Measurements from ENCODE around the gene APBA3. TPM values are rescaled to one million over a fixed set of nuclear protein-coding genes. Genes with fewer than 3 reads are reported as not detected.

APBA3 gene
- polyA plus RNA-seq, 1 donor (not counting 4 experiments of a cell fraction or from before 2014, with no cell fraction given): 6.7 TPM

DNA sequence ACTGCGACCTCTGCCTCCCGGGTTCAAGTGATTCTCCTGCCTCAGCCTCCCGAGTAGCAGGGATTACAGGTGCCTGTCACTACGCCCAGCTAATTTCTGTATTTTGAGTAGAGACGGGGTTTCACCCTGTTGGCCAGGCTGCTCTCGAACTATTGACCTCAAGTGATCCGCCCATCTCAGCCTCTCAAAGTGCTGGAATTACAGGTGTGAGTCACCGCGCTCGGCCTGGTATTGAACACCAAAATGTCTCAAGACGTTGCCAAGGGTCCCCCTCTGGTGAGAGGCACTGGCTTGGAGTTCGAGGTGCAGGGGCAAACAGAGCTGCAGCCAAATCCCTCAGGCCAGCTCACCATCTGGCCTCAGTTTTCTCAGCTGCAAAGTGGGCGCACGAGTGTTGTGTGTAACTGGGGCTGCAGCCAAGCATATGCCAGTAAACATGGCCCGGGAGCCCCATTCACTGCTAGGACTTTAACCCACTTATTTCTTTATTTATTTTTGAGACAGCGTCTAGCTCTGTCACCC, 45.3 kb downstream of the APBA3 start:
- dilution Hi-C loops (cut with MboI; ENCODE audit: extremely low pct_ligation_motif_present, low sequenced_read_pairs): no loop called here
- Histone ChIP-seq H3K4me1 (ENCODE audit: control insufficient read depth, extremely low read depth, insufficient read depth, low read length) (peaks cover 2% of the 10 kb centered on the region), H3K36me3 (ENCODE audit: control insufficient read depth in 2 of 2, extremely low read depth in 1 of 2, insufficient read depth in 2 of 2, low read length in 2 of 2) (no peaks in the 10 kb centered on the region), H3K27me3 (ENCODE audit: control insufficient read depth, extremely low read depth, insufficient read depth, low read length) (peaks cover 27% of the 10 kb centered on the region), H3K27ac (ENCODE audit: control insufficient read depth, insufficient read depth, low read length) (no peak overlapping the region), H3K9me3 (ENCODE audit: control insufficient read depth, low read depth, low read length) (no peaks in the 10 kb centered on the region), H4K20me1 (ENCODE audit: control insufficient read depth, extremely low read depth, insufficient read depth, low read length) (no peaks in the 10 kb centered on the region), H3K79me2 (ENCODE audit: control insufficient read depth, insufficient read depth, low read length) (no peaks in the 10 kb centered on the region), H3K9me1 (ENCODE audit: control insufficient read depth, extremely low read depth, insufficient read depth, low read length) (no peaks in the 10 kb centered on the region), H3K4me3 (ENCODE audit: control insufficient read depth in 2 of 3, extremely low read depth in 1 of 3, insufficient read depth in 2 of 3, low read depth in 1 of 3, low read length in 3 of 3) (no peak overlapping the region), H3K9ac (ENCODE audit: control insufficient read depth, extremely low read depth, insufficient read depth, low read length) (no peak overlapping the region), H3K4me2 (ENCODE audit: control insufficient read depth, extremely low read depth, insufficient read depth, low read depth, low read length) (no peak overlapping the region), H2AFZ (ENCODE audit: control insufficient read depth, low read length) (no peak overlapping the region)
- DNase-seq (ENCODE audit: low read depth, low spot score) (no peak), FAIRE-seq (no peak)
- TF ChIP-seq EZH2 (IDR thresholded peaks at IDR 0.05; ENCODE audit: low read length): no peak
- TF ChIP-seq, protein P1, sequence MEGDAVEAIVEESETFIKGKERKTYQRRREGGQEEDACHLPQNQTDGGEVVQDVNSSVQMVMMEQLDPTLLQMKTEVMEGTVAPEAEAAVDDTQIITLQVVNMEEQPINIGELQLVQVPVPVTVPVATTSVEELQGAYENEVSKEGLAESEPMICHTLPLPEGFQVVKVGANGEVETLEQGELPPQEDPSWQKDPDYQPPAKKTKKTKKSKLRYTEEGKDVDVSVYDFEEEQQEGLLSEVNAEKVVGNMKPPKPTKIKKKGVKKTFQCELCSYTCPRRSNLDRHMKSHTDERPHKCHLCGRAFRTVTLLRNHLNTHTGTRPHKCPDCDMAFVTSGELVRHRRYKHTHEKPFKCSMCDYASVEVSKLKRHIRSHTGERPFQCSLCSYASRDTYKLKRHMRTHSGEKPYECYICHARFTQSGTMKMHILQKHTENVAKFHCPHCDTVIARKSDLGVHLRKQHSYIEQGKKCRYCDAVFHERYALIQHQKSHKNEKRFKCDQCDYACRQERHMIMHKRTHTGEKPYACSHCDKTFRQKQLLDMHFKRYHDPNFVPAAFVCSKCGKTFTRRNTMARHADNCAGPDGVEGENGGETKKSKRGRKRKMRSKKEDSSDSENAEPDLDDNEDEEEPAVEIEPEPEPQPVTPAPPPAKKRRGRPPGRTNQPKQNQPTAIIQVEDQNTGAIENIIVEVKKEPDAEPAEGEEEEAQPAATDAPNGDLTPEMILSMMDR (optimal IDR thresholded peaks at IDR 0.05 in 1 of 3, IDR thresholded peaks at IDR 0.05 in 1 of 3, conservative IDR thresholded peaks at IDR 0.05 in 1 of 3; ENCODE audit: extremely low read depth in 1 of 3, insufficient read depth in 2 of 3, low read length in 3 of 3): no peak

- Histone ChIP-seq H3K4me1 (ENCODE audit: control insufficient read depth, extremely low read depth, insufficient read depth, low read length) (peaks cover 2% of the 10 kb centered on the region), H4K20me1 (ENCODE audit: control insufficient read depth, extremely low read depth, insufficient read depth, low read length) (no peaks in the 10 kb centered on the region), H3K79me2 (ENCODE audit: control insufficient read depth, insufficient read depth, low read length) (no peaks in the 10 kb centered on the region), H3K9me3 (ENCODE audit: control insufficient read depth, low read depth, low read length) (no peaks in the 10 kb centered on the region), H3K27ac (ENCODE audit: control insufficient read depth, insufficient read depth, low read length) (no peak overlapping the region), H3K4me3 (ENCODE audit: control insufficient read depth in 2 of 3, extremely low read depth in 1 of 3, insufficient read depth in 2 of 3, low read depth in 1 of 3, low read length in 3 of 3) (no peak overlapping the region), H3K9ac (ENCODE audit: control insufficient read depth, extremely low read depth, insufficient read depth, low read length) (no peak overlapping the region), H3K9me1 (ENCODE audit: control insufficient read depth, extremely low read depth, insufficient read depth, low read length) (no peaks in the 10 kb centered on the region), H3K36me3 (ENCODE audit: control insufficient read depth in 2 of 2, extremely low read depth in 1 of 2, insufficient read depth in 2 of 2, low read length in 2 of 2) (no peaks in the 10 kb centered on the region), H3K27me3 (ENCODE audit: control insufficient read depth, extremely low read depth, insufficient read depth, low read length) (peaks cover 26% of the 10 kb centered on the region), H3K4me2 (ENCODE audit: control insufficient read depth, extremely low read depth, insufficient read depth, low read depth, low read length) (no peak overlapping the region), H2AFZ (ENCODE audit: control insufficient read depth, low read length) (no peak overlapping the region)
- DNase-seq (ENCODE audit: low read depth, low spot score) (no peak), FAIRE-seq (no peak)
- dilution Hi-C loops (cut with MboI; ENCODE audit: extremely low pct_ligation_motif_present, low sequenced_read_pairs): no loop called here
- TF ChIP-seq EZH2 (IDR thresholded peaks at IDR 0.05; ENCODE audit: low read length): no peak
- TF ChIP-seq, protein P1 (optimal IDR thresholded peaks at IDR 0.05 in 1 of 3, IDR thresholded peaks at IDR 0.05 in 1 of 3, conservative IDR thresholded peaks at IDR 0.05 in 1 of 3; ENCODE audit: extremely low read depth in 1 of 3, insufficient read depth in 2 of 3, low read length in 3 of 3): no peak
These were observed 48.6 kb downstream of the APBA3 start for GRCh38 chr19:3712663-3713611.
